Epithelial cell of proximal tubule (primary cell): ENCODE measurements around the gene ZC3H11A. TPM values are rescaled to one million over a fixed set of nuclear protein-coding genes. Genes with fewer than 3 reads are reported as not detected.
A peak's percentile ranks its signal among the peaks of the same experiment; 100 is the strongest.
"Not testable (repeated sequence)": the region's sequence is repeated elsewhere in the genome, so short reads cannot be mapped to it uniquely, and the experiment has no call there.

ENCODE experiments used
- DNase-seq: peaks from one replicate; pipeline ENCODE4 v3.0.0-alpha.2; 2011; ENCODE audit warnings: low read depth
- H3K4me3 ChIP-seq: 2 replicates; pipeline ENCODE4 v1.5.1; 2011; ENCODE audit warnings: low read depth, mild to moderate bottlenecking, low read length
- total RNA-seq: library from RNA; depleted of rRNA; stranded (reverse); fragments of >200 nt; gene quantifications from 2 replicates; pipeline ENCODE4 v1.2.3, GENCODE V29; 2015
- TF ChIP-seq, protein P1 (sequence below): conservative IDR thresholded peaks from 2 replicates; pipeline ENCODE4 v1.5.1; 2012; ENCODE audit warnings: low read depth, mild to moderate bottlenecking, low read length

Gene ZC3H11A
- total RNA-seq, result 50.5 and 56.8 TPM in 2 replicates

DNA sequence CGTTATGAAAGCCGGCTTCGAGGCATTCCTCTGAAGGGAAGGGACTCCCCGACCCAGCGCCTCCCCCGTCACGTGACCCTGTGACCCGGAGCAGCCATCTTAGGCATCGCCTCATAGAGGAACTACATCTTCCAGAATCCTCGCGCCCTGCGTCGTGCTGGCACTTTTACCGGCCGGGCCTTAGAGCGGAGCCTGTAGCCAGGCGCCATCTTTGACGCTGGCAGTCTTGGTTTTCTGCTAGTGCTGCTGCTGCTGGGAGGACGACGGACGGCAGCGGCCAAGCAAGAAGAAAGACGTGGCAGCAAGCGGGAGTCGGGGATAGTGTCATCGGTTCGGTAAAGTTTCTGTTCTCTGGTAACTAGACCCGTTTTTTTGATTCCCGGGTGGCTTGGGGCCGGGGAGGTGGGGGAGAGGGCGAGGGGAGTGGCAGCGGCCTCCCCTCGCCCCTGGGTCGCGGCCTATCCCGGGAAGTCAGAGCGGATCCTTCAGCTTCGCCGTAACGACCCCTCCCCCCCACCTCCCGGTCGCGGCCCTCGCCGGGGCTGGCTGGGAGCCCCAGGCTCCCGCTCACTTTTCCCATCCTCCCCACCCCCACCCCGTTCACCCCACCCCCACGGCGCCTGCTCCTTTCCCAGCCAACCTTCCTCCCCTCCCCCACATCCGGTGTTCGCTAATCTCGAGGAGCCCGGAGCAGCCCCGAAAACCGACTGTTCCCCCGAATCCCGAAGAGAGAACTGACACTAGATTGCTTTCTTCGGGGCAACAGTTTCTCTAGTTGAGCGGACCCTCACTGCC, at the start of gene ZC3H11A, which contains the start of gene ZBED6:
Gene ZC3H11A, plus strand, starts transcription at position 183 of the 795 bp plus-strand sequence. CDS start 21,448 bp downstream, outside the sequence.
Gene ZBED6, plus strand, starts transcription at position 183 of the 795 bp plus-strand sequence. CDS start 1,900 bp downstream, outside the sequence.
- DNase-seq, result peak; percentile 79
- H3K4me3 ChIP-seq, result peak within 1 kb of the TSS; percentile 90
- TF ChIP-seq, protein P1, sequence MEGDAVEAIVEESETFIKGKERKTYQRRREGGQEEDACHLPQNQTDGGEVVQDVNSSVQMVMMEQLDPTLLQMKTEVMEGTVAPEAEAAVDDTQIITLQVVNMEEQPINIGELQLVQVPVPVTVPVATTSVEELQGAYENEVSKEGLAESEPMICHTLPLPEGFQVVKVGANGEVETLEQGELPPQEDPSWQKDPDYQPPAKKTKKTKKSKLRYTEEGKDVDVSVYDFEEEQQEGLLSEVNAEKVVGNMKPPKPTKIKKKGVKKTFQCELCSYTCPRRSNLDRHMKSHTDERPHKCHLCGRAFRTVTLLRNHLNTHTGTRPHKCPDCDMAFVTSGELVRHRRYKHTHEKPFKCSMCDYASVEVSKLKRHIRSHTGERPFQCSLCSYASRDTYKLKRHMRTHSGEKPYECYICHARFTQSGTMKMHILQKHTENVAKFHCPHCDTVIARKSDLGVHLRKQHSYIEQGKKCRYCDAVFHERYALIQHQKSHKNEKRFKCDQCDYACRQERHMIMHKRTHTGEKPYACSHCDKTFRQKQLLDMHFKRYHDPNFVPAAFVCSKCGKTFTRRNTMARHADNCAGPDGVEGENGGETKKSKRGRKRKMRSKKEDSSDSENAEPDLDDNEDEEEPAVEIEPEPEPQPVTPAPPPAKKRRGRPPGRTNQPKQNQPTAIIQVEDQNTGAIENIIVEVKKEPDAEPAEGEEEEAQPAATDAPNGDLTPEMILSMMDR, result no peak

DNA sequence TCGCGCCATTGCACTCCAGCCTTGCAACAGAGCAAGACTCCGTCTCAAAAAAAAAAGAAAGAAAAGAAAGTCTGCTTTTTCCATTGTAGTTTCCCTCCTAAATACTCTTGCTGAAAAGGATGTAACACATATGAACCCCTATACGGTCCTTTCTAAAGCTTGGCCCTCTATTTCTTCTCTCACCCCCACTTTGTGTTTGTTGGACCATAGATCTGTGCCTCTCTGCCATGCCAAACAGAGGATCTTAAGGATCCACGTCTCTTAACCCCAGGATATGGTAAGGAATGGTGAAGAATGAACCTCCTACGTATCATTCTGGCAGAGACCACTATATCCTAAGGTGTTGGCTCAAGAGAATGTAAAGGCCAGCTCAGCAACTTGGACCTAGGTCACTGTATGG, 49.1 kb upstream of the ZC3H11A start:
- TF ChIP-seq, protein P1, result no peak
- no peak for DNase-seq
- no peak overlapping the region for H3K4me3 ChIP-seq

DNA sequence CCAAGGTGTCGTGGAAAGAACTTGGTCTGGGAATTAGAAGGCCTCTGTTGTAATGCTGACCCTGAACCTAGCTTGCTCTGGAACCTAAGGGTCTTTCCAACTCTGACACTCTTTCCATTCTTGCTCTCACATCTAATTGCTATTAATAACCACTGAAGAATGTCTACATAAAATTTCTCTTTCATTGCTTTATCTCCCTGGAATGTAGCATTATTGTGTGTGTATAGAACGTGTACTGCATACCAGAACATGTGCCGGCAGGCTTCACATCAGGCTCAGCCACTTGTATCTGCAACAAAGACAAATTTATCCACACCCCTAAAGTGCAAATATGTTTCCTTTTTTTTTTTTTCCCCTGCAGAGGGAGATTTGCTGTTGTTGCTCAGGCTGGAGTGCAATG, 44.4 kb upstream of the ZC3H11A start:
- DNase-seq, result no peak
- TF ChIP-seq, protein P1, result no peak
- no peak overlapping the region for H3K4me3 ChIP-seq

DNA sequence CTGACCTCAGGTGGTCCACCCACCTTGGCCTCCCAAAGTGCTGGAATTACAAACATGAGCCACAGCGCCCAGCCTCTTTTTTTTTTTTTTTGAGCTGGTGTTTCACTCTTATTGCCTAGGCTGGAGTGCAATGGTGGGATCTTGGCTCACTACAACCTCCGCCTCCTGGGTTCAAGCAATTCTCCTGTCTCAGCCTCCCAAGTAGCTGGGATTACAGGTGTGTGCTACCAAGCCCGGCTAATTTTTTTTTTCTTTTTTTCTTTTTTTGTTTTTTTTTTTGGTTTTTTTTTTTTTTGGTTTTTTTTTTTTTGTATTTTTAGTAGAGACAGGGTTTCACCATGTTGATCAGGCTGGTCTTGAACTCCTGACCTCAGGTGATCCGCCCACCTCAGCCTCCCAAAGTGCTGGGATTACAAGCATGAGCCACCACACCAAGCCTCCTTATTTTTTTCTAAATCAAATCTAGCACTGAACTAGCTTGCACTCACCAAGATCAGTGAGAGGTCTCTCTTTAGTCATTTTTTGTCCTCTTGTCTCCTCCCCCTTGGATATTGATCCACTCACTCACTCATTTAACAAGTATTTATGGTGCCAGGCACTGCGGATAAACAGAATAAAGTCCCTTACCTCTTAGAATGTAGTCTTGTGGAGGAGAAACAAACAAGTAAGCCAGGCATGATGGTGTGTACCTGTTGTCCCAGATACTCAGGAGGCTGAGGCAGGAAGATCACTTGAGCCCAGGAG, 43.6 kb upstream of the ZC3H11A start:
- DNase-seq, H3K4me3 ChIP-seq: not testable (repeated sequence)

DNA sequence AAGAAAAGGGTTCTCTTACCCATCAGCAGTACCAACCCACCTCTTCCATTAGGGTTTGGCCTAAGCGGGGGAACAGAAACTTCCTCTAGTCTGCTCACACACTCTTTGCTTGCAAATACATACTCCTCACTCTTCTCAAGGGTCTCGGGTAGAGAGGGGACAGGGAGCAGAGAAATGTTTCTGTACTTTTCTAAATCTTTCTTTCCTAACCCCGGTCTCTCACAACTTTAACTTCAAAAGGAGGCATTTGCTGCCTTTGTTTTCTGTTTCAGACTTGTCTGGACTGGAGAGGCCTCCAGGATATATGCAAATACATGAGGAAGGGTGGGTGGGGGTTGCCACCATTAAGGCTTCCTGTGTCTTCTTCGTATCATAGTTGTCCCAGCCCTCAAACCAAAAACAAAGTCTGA, 41.0 kb upstream of the ZC3H11A start:
- no peak overlapping the region for H3K4me3 ChIP-seq
- DNase-seq, result no peak
- TF ChIP-seq, protein P1, result no peak

DNA sequence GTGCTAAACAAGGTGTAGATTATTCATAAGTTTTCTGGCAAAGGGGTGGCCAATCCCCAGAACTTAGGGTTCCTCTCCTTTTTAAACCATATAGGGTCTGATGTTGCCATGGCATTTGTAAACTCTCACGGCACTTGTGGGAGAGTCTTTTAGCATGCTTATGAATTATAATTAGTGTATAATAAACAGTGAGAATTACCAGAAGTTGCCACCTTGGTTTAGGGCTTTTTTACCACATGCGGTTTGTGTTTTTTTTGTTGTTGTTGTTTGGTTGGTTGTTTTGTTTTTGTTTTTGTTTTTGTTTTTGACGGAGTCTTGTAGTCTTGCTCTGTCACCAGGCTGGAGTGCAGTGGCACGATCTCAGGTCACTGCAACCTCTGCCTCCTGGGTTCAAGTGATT, 39.4 kb upstream of the ZC3H11A start:
- TF ChIP-seq, protein P1, result no peak
- no peak for DNase-seq
- no peak overlapping the region for H3K4me3 ChIP-seq

DNA sequence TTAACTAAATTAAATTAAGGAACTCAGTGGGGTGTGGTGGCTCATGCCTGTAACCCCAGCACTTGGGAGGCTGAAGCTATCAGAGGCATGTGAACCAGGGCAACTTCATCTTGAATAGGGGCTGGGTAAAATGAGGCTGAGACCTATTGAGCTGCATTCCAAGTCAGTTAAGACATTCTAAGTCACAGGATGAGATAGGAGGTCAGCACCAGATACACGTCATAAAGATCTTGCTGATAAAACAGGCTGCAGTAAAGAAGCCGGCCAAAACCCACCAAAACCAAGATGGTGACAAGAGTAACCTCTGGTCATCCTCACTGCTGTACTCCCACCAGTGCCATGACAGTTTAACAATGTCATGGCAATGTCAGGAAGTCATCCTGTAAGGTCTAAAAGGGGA, 36.7 kb upstream of the ZC3H11A start:
- not testable (repeated sequence) for H3K4me3 ChIP-seq, DNase-seq
